Chondrocyte (in vitro differentiated cells): ENCODE measurements around the gene OPHN1. TPM values are rescaled to one million over a fixed set of nuclear protein-coding genes. Genes with fewer than 3 reads are reported as not detected.

Experiments used
- DNase-seq: peaks from one replicate; pipeline ENCODE4 v3.0.0; 2021; ENCODE audit warnings: mixed read lengths, low spot score
- H3K27ac Mint-ChIP-seq: one replicate; pipeline ENCODE4 v1.8.0; 2021; ENCODE audit warnings: mild to moderate bottlenecking, moderate library complexity, mixed read lengths; ENCODE audit not compliant: unreplicated experiment
- H3K27me3 Mint-ChIP-seq: 2 replicates; pipeline ENCODE4 v1.8.0; 2021; ENCODE audit warnings: low read depth, mixed read lengths
- H3K36me3 Mint-ChIP-seq: 2 replicates; pipeline ENCODE4 v1.8.0; 2021; ENCODE audit warnings: low read depth, mixed read lengths
- H3K4me1 Mint-ChIP-seq: 2 replicates; pipeline ENCODE4 v1.8.0; 2021; ENCODE audit warnings: low read depth, mild to moderate bottlenecking, mixed read lengths
- H3K4me3 Mint-ChIP-seq: one replicate; pipeline ENCODE4 v1.8.0; 2021; ENCODE audit warnings: mild to moderate bottlenecking, moderate library complexity, mixed read lengths; ENCODE audit not compliant: unreplicated experiment
- H3K9me3 Mint-ChIP-seq: 2 replicates; pipeline ENCODE4 v1.8.0; 2021; ENCODE audit warnings: low read depth, mixed read lengths
- total RNA-seq: library from RNA; stranded (reverse); gene quantifications from 3 replicates; pipeline ENCODE4 v1.2.1, GENCODE V29; 2021
- TF ChIP-seq, protein P1 (sequence below): fragments of 200-600 bp; sonication (generic); IDR thresholded peaks from 2 replicates; pipeline ENCODE4 v1.5.0; 2021; ENCODE audit warnings: antibody characterized with exemption, mild to moderate bottlenecking, moderate library complexity

Gene OPHN1
- total RNA-seq, 1 donor from 2014 or later = 6.1 TPM

- H3K4me3 Mint-ChIP-seq = no peak overlapping the region
- H3K36me3 Mint-ChIP-seq = no peaks in the 10 kb centered on the region
Measured at GRCh38 chrX:68363984-68364383, 69.3 kb downstream of the OPHN1 start.

GRCh38 chrX:68358679-68359078 lies 74.6 kb downstream of the OPHN1 start:
- Mint-ChIP-seq H3K4me1 (peaks cover 18% of the 10 kb centered on the region), H3K36me3 (no peaks in the 10 kb centered on the region)
- no peak for DNase-seq

More at GRCh38 chrX:68363984-68364383, 69.3 kb downstream of the OPHN1 start:
- DNase-seq = no peak
- no peak overlapping the region for H3K27ac Mint-ChIP-seq
- no peaks in the 10 kb centered on the region for H3K9me3 Mint-ChIP-seq
- H3K27me3 Mint-ChIP-seq = no peaks in the 10 kb centered on the region
- TF ChIP-seq, protein P1, sequence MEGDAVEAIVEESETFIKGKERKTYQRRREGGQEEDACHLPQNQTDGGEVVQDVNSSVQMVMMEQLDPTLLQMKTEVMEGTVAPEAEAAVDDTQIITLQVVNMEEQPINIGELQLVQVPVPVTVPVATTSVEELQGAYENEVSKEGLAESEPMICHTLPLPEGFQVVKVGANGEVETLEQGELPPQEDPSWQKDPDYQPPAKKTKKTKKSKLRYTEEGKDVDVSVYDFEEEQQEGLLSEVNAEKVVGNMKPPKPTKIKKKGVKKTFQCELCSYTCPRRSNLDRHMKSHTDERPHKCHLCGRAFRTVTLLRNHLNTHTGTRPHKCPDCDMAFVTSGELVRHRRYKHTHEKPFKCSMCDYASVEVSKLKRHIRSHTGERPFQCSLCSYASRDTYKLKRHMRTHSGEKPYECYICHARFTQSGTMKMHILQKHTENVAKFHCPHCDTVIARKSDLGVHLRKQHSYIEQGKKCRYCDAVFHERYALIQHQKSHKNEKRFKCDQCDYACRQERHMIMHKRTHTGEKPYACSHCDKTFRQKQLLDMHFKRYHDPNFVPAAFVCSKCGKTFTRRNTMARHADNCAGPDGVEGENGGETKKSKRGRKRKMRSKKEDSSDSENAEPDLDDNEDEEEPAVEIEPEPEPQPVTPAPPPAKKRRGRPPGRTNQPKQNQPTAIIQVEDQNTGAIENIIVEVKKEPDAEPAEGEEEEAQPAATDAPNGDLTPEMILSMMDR = no peak
- peaks cover 12% of the 10 kb centered on the region for H3K4me1 Mint-ChIP-seq

GRCh38 chrX:68355629-68355920 lies 77.7 kb downstream of the OPHN1 start:
- DNase-seq = no peak
- Mint-ChIP-seq H3K27ac (no peak overlapping the region), H3K36me3 (no peaks in the 10 kb centered on the region), H3K9me3 (peaks cover 7% of the 10 kb centered on the region), H3K4me1 (peaks cover 13% of the 10 kb centered on the region), H3K27me3 (no peaks in the 10 kb centered on the region), H3K4me3 (no peak overlapping the region)
- TF ChIP-seq, protein P1 = no peak

More at GRCh38 chrX:68358679-68359078, 74.6 kb downstream of the OPHN1 start:
- no peak overlapping the region for H3K27ac Mint-ChIP-seq
- TF ChIP-seq, protein P1 = no peak
- no peaks in the 10 kb centered on the region for H3K27me3 Mint-ChIP-seq
- no peak overlapping the region for H3K4me3 Mint-ChIP-seq
- no peaks in the 10 kb centered on the region for H3K9me3 Mint-ChIP-seq

GRCh38 chrX:68354879-68355628 lies 78.2 kb downstream of the OPHN1 start:
- Mint-ChIP-seq H3K27ac (peak overlapping the region; percentile 85), H3K9me3 (peaks cover 7% of the 10 kb centered on the region), H3K4me3 (no peak overlapping the region), H3K36me3 (no peaks in the 10 kb centered on the region), H3K4me1 (peaks cover 13% of the 10 kb centered on the region), H3K27me3 (no peaks in the 10 kb centered on the region)
- DNase-seq = no peak
- TF ChIP-seq, protein P1 = no peak

GRCh38 chrX:68345025-68345424 lies 88.3 kb downstream of the OPHN1 start:
- Mint-ChIP-seq H3K9me3 (peaks cover 3% of the 10 kb centered on the region), H3K4me3 (no peak overlapping the region), H3K4me1 (peaks cover 6% of the 10 kb centered on the region)

More at GRCh38 chrX:68345025-68345424, 88.3 kb downstream of the OPHN1 start:
- H3K27me3 Mint-ChIP-seq = no peaks in the 10 kb centered on the region
- no peak for DNase-seq
- TF ChIP-seq, protein P1 = no peak
- no peaks in the 10 kb centered on the region for H3K36me3 Mint-ChIP-seq
- H3K27ac Mint-ChIP-seq = peak overlapping the region; percentile 47
